ENCODE results near the gene MGMT. TPM values are rescaled to one million over a fixed set of nuclear protein-coding genes. Genes with fewer than 3 reads are reported as not detected.

MGMT gene
- total and polyA plus RNA-seq, 9 of the 15 experiments (the other 6 are each of a cell fraction or from before 2014, with no cell fraction given): 0.03 to 0.29 (median 0.11) TPM; not detected in 4

DNA sequence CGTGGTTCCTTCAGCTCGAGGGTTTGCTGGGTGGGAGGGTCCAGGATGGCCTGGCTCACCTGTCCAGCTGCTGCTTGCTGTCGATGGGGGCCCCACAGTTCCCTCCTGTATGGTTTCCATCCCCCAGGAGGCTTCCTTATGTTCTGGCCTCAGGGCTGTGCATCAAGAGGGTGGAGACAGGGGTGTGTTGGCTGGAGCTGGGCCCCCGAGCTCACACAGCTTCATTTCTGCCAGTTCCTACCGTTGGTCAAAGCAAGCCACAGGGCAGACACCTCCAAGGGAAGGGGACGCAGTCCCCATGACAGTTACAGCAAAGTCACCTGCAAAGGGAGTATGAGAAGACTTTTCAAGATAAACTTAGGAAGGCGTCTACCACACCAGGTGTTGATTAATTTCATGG lies 340.2 kb downstream of the MGMT start (continued):
- no peak for TF ChIP-seq HMG20A (CRISPR knock-in tag; conservative IDR thresholded peaks at IDR 0.05)
- no peak for TF ChIP-seq RBBP5 (IDR thresholded peaks at IDR 0.05; ENCODE audit: borderline replicate concordance, insufficient read depth, low read length, poor library complexity, severe bottlenecking)
- TF ChIP-seq RFX7 (CRISPR knock-in tag; IDR thresholded peaks at IDR 0.05): no peak
- no peak for TF ChIP-seq POLR2A (conservative IDR thresholded peaks at IDR 0.05)
- no peak for TF ChIP-seq PRDM10 (IDR thresholded peaks at IDR 0.05; ENCODE audit: partially characterized antibody)
- TF ChIP-seq, protein P1, sequence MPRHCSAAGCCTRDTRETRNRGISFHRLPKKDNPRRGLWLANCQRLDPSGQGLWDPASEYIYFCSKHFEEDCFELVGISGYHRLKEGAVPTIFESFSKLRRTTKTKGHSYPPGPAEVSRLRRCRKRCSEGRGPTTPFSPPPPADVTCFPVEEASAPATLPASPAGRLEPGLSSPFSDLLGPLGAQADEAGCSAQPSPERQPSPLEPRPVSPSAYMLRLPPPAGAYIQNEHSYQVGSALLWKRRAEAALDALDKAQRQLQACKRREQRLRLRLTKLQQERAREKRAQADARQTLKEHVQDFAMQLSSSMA (CRISPR knock-in tag; IDR thresholded peaks at IDR 0.05): no peak
- no peak for TF ChIP-seq ARID4B (CRISPR knock-in tag; IDR thresholded peaks at IDR 0.05)
- TF ChIP-seq, protein P2, sequence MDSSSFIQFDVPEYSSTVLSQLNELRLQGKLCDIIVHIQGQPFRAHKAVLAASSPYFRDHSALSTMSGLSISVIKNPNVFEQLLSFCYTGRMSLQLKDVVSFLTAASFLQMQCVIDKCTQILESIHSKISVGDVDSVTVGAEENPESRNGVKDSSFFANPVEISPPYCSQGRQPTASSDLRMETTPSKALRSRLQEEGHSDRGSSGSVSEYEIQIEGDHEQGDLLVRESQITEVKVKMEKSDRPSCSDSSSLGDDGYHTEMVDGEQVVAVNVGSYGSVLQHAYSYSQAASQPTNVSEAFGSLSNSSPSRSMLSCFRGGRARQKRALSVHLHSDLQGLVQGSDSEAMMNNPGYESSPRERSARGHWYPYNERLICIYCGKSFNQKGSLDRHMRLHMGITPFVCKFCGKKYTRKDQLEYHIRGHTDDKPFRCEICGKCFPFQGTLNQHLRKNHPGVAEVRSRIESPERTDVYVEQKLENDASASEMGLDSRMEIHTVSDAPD (CRISPR knock-in tag; IDR thresholded peaks at IDR 0.05): no peak
- TF ChIP-seq NELFE (IDR thresholded peaks at IDR 0.05; ENCODE audit: insufficient read depth, insufficient read length): no peak
- no peak for TF ChIP-seq JUNB (CRISPR knock-in tag; conservative IDR thresholded peaks at IDR 0.05)
- no peak for TF ChIP-seq ZKSCAN1 (IDR thresholded peaks at IDR 0.05; ENCODE audit: low read depth, low read length)
- no peak for TF ChIP-seq ZNF445 (CRISPR knock-in tag; IDR thresholded peaks at IDR 0.05; ENCODE audit: low read depth)
- no peak for TF ChIP-seq FOXP1 (CRISPR knock-in tag; IDR thresholded peaks at IDR 0.05)
- no peak for TF ChIP-seq ZNF354B (CRISPR knock-in tag; IDR thresholded peaks at IDR 0.05)

Data from K562 (cell line).